Thymus (tissue), 14 donors: ENCODE results near the gene TVP23A. TPM values are rescaled to one million over a fixed set of nuclear protein-coding genes. Genes with fewer than 3 reads are reported as not detected.
A peak's percentile ranks its signal among the peaks of the same experiment; 100 is the strongest.

Experiments used
- DNase-seq, 9 donors: peaks; one replicate each; pipeline ENCODE4 v3.0.0-alpha.2; 2013; ENCODE audit warnings: low spot score in 9 of 9, low read depth in 6 of 9, missing footprints in 1 of 9
- H3K27ac ChIP-seq, 2 donors: one replicate each; pipeline ENCODE4 v1.5.1; 2013; ENCODE audit warnings: control low read depth in 1 of 2, low read depth in 1 of 2, low read length in 1 of 2, mild to moderate bottlenecking in 1 of 2, moderate library complexity in 1 of 2
- H3K27me3 ChIP-seq, 2 donors: one replicate each; pipeline ENCODE4 v1.5.1; 2013; ENCODE audit warnings: low read length in 1 of 2; ENCODE audit not compliant: control insufficient read depth in 2 of 2, insufficient read depth in 1 of 2
- H3K36me3 ChIP-seq, 2 donors: one replicate each; pipeline ENCODE4 v1.5.1; 2013; ENCODE audit warnings: low read length in 1 of 2, mild to moderate bottlenecking in 1 of 2, moderate library complexity in 1 of 2; ENCODE audit not compliant: control insufficient read depth in 2 of 2, insufficient read depth in 2 of 2
- H3K4me1 ChIP-seq, 2 donors: one replicate each; pipeline ENCODE4 v1.5.1; 2013; ENCODE audit warnings: low read length in 2 of 2; ENCODE audit not compliant: control insufficient read depth in 2 of 2, insufficient read depth in 2 of 2
- H3K4me3 ChIP-seq, 2 donors: one replicate each; pipeline ENCODE4 v1.5.1; 2013; ENCODE audit warnings: low read length in 2 of 2, control low read depth in 1 of 2, mild to moderate bottlenecking in 1 of 2
- H3K9me3 ChIP-seq, 2 donors: one replicate each; pipeline ENCODE4 v1.5.1; 2013; ENCODE audit warnings: low read length in 1 of 2, mild to moderate bottlenecking in 1 of 2; ENCODE audit not compliant: control insufficient read depth in 2 of 2, insufficient read depth in 1 of 2
- WGBS: extraction: QIAGEN DNeasy Blood & Tissue Kit; methylation state at CpG from one replicate; pipeline ENCODE4 v1.1.7; 2013; 5-methylcytosine and 5-hydroxymethylcytosine counted together
- long read RNA-seq, 10 donors: transcript quantifications; one replicate each; lab custom pipeline, GENCODE V29; 2026
- polyA plus RNA-seq: library from polyadenylated mRNA; stranded (reverse); fragments of 200-250 nt; gene quantifications from one replicate; pipeline ENCODE4 v1.2.3, GENCODE V29; 2013
- total RNA-seq: library from RNA; stranded (reverse); fragments of 120-200 nt; gene quantifications from one replicate; pipeline ENCODE4 v1.2.4, GENCODE V29; 2013
- donor health status: healthy.

TVP23A gene
- 7.4 TPM for total RNA-seq
- polyA plus RNA-seq, result 5.1 TPM
- long read RNA-seq, donor 1, result 0 reads
- long read RNA-seq, donor 2, result 0 reads
- long read RNA-seq, donor 3, result 0 reads
- long read RNA-seq, donor 4, result 0 reads
- long read RNA-seq, donor 5, partial matches to known transcripts, result 5 of 12 reads
- long read RNA-seq, donor 5, other reads (novel, unspliced or antisense), result 5 of 12 reads
- long read RNA-seq, donor 6, partial matches to known transcripts, result 0 of 2 reads
- long read RNA-seq, donor 6, other reads (novel, unspliced or antisense), result 0 of 2 reads
- long read RNA-seq, donor 7, partial matches to known transcripts, result 0 of 1 reads
- long read RNA-seq, donor 7, other reads (novel, unspliced or antisense), result 0 of 1 reads
- long read RNA-seq, donor 8, partial matches to known transcripts, result 0 of 1 reads
- long read RNA-seq, donor 8, other reads (novel, unspliced or antisense), result 0 of 1 reads
- long read RNA-seq, donor 9, result 0 reads
- long read RNA-seq, donor 10, partial matches to known transcripts, result 0 of 2 reads
- long read RNA-seq, donor 10, other reads (novel, unspliced or antisense), result 0 of 2 reads

- H3K9me3 ChIP-seq, result no peaks in the 10 kb centered on the region
- H3K4me1 ChIP-seq, result no peaks in the 10 kb centered on the region
- peak within 1 kb of the TSS; percentile 8 to 15 for H3K4me3 ChIP-seq
- H3K27ac ChIP-seq, result no peak within 1 kb of the TSS
- WGBS, result 50% methylated on average over 64 of the region's 64 CpGs
- H3K27me3 ChIP-seq, result peaks cover 2 to 31% of the 10 kb centered on the region in 2 donors
- H3K36me3 ChIP-seq, result no peaks in the 10 kb centered on the region
- no peak for DNase-seq
Measured at GRCh38 chr16:10817963-10818941, at the start of gene TVP23A. Gene TVP23A (minus strand): TSS chr16:10818794. CDS start chr16:10818493, 301 bp downstream.

- DNase-seq, result no peak
- WGBS, result 50% methylated on average over 6 of the region's 6 CpGs
- H3K4me3 ChIP-seq, result no peak overlapping the region
Measured at GRCh38 chr16:10868104-10868595, 49.6 kb upstream of the TVP23A start.

DNA sequence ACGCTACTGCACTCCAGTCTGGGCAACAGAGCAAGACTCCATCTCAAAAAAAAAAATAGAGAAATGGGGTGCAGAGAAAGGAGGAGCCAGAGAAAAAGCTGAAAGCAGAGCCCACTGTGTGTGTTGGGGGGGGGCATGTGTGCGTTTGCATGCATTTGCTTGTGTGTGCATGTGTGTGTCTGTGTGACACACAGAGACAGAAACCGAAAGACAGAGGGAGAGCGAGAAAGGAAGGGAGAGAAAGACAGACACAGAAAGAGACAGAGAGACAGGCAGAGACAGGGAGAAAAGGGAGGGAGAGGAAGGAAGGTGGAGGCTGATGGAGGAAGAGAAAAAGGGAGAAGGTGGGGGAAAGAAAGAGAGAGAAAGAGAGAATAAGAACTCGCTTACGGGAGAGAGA lies 48.6 kb upstream of the TVP23A start:
- 94% methylated on average over 6 of the region's 6 CpGs for WGBS
- no peak overlapping the region for H3K4me3 ChIP-seq

More at GRCh38 chr16:10868104-10868595, 49.6 kb upstream of the TVP23A start:
- H3K27me3 ChIP-seq, result no peaks in the 10 kb centered on the region
- no peak overlapping the region for H3K27ac ChIP-seq
- H3K36me3 ChIP-seq, result no peaks in the 10 kb centered on the region
- H3K4me1 ChIP-seq, result peaks cover 0 to 28% of the 10 kb centered on the region in 2 donors
- no peaks in the 10 kb centered on the region for H3K9me3 ChIP-seq

GRCh38 chr16:10865991-10866966 lies 47.7 kb upstream of the TVP23A start:
- no peaks in the 10 kb centered on the region for H3K36me3 ChIP-seq
- no peak overlapping the region for H3K27ac ChIP-seq
- no peak overlapping the region for H3K4me3 ChIP-seq
- no peak for DNase-seq
- no peaks in the 10 kb centered on the region for H3K9me3 ChIP-seq
- H3K27me3 ChIP-seq, result no peaks in the 10 kb centered on the region
- WGBS, result 96% methylated on average over 13 of the region's 13 CpGs
- H3K4me1 ChIP-seq, result peaks cover 0 to 23% of the 10 kb centered on the region in 2 donors

More for the DNA sequence above, 48.6 kb upstream of the TVP23A start:
- DNase-seq, result no peak
- Histone ChIP-seq H3K27ac (peak overlapping the region in 1 of 2 donors; percentile 18), H3K36me3 (no peaks in the 10 kb centered on the region), H3K4me1 (peaks cover 0 to 28% of the 10 kb centered on the region in 2 donors), H3K27me3 (no peaks in the 10 kb centered on the region), H3K9me3 (no peaks in the 10 kb centered on the region)

GRCh38 chr16:10862438-10862837 lies 43.8 kb upstream of the TVP23A start:
- no peak overlapping the region for H3K27ac ChIP-seq
- no peak for DNase-seq
- no peaks in the 10 kb centered on the region for H3K27me3 ChIP-seq
- H3K36me3 ChIP-seq, result no peaks in the 10 kb centered on the region
- 78% methylated on average over 2 of the region's 2 CpGs for WGBS
- no peaks in the 10 kb centered on the region for H3K4me1 ChIP-seq
- no peak overlapping the region for H3K4me3 ChIP-seq
- no peaks in the 10 kb centered on the region for H3K9me3 ChIP-seq

DNA sequence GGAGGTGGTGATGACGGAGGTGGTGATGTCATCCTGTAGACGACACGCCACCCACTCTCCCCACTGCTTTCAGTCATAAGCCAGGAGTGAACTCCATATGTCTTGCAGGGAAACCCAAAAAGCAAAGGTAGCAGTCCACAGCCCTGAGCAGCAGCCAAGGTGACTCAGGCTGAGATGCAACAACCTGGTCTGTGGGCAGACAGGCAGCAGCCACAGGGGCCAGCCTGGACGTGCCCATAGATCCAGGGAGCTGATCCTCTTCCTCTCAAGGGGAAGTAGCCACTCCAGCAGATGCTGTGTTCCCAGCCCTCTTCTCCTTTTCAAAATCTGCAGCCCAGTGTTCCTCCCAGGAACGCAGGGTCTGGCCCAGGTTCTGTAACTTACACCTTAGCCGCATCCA lies 41.1 kb upstream of the TVP23A start:
- Histone ChIP-seq H3K27me3 (no peaks in the 10 kb centered on the region), H3K4me3 (no peak overlapping the region), H3K4me1 (no peaks in the 10 kb centered on the region), H3K36me3 (no peaks in the 10 kb centered on the region), H3K27ac (no peak overlapping the region), H3K9me3 (no peaks in the 10 kb centered on the region)
- DNase-seq, result no peak
- 93% methylated on average over 6 of the region's 6 CpGs for WGBS

GRCh38 chr16:10859020-10859419 lies 40.4 kb upstream of the TVP23A start:
- no peaks in the 10 kb centered on the region for H3K9me3 ChIP-seq
- no peaks in the 10 kb centered on the region for H3K4me1 ChIP-seq
- H3K36me3 ChIP-seq, result no peaks in the 10 kb centered on the region
- H3K4me3 ChIP-seq, result no peak overlapping the region
- DNase-seq, result no peak
- H3K27ac ChIP-seq, result no peak overlapping the region
- 73% methylated on average over 2 of the region's 2 CpGs for WGBS
- H3K27me3 ChIP-seq, result no peaks in the 10 kb centered on the region

GRCh38 chr16:10858203-10858602 lies 39.6 kb upstream of the TVP23A start:
- Histone ChIP-seq H3K27ac (no peak overlapping the region), H3K4me3 (no peak overlapping the region), H3K36me3 (no peaks in the 10 kb centered on the region), H3K27me3 (no peaks in the 10 kb centered on the region), H3K9me3 (no peaks in the 10 kb centered on the region), H3K4me1 (no peaks in the 10 kb centered on the region)
- DNase-seq, result no peak
- 96% methylated on average over 1 of the region's 1 CpG for WGBS
